ENCODE data around the gene ESPNL.

DNA sequence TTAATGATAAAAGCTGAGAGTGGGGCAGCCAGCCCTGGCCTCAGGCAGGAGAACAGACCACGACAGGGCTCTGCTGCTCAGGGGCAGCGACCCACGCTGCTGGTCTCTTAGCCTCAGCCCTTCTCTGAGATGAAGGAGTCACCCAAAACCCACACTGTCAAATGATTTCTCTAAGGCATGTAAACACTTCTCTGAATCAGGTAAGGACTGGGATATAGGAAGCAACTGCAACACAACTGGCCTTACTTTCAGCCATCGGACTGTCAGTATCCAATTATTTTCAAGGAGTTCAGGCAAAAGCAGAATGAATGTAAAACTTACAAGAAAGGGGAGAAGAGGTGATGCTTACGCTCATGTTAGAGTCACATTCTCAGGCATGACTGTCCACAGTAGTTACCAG lies 80.4 kb downstream of the ESPNL start:
- no peak for TF ChIP-seq CTCF (IDR thresholded peaks at IDR 0.05)
- TF ChIP-seq EP300 (IDR thresholded peaks at IDR 0.05), result no peak
- TF ChIP-seq POLR2A (IDR thresholded peaks at IDR 0.05), result no peak

Data from tibial nerve (tissue), 4 donors.